ENCODE data around the gene GALR1.
"Not testable (repeated sequence)": the region's sequence is repeated elsewhere in the genome, so short reads cannot be mapped to it uniquely, and the experiment has no call there.

The GALR1 gene, protein sequence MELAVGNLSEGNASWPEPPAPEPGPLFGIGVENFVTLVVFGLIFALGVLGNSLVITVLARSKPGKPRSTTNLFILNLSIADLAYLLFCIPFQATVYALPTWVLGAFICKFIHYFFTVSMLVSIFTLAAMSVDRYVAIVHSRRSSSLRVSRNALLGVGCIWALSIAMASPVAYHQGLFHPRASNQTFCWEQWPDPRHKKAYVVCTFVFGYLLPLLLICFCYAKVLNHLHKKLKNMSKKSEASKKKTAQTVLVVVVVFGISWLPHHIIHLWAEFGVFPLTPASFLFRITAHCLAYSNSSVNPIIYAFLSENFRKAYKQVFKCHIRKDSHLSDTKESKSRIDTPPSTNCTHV

DNA sequence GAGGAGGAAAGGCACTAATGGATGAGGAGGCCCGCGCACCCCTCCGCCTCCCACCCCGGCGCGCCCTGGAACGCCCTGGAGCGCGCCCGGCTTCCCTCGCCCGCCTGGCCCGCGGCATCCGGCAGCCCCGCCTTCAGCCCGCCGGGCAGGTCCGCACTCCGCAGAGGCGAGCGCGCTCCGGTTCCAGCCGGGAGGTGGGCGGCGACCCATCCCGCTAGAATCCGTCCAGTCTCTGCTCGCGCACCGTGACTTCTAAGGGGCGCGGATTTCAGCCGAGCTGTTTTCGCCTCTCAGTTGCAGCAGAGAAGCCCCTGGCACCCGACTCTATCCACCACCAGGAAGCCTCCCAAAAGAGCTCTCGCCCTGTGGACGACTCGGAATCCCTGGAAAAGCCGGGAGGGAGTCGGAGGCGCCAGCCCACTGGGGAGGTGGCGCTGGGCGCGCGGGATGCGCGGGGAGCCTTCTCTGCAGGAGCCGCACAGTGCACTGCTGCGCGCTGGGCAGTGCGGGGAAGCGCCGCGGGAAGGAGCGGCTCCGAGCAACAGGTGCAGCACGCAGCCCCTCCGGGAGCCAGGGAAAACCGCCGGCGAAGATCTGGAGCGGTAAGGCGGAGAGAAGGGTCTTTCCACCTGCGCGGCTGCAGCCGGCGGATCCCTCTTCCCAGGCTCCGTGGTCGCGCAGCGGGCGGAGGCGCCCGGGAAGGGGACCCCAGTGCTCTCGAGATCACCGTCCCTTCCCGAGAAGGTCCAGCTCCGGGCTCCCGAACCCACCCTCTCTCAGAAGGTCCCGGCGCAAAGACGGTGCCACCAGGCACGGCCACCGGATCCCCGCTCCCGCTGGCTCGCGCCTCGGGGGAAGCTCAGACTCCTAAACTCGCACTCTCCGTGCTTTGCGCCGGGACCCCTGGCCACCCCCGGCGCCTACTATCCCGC, at the start of gene GALR1:
Gene GALR1, plus strand, starts transcription at position 280 of the 932 bp plus-strand sequence. CDS start 701 bp downstream, outside the sequence.
- peak; percentile 15 for DNase-seq (ENCODE audit: low spot score)

DNA sequence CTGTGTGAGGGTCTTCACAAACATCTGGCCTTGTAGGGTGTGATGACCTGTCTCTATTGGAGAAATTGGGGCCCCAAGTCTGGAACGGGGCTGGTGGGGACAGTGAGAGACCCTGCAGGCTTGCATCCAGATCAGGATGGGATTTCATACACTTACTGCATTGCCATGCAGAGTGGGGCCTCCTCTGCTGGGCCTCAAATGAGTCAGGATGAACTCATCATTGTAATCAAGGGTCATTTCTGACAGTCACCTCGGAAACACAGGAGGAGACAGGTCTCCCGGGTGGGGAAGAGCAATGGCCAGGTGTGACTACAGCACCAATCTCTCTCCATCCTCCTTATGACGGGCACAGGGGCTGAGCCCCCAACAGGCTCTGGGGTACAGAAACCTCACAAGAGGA, 48.1 kb upstream of the GALR1 start:
- DNase-seq (ENCODE audit: low spot score): no peak

DNA sequence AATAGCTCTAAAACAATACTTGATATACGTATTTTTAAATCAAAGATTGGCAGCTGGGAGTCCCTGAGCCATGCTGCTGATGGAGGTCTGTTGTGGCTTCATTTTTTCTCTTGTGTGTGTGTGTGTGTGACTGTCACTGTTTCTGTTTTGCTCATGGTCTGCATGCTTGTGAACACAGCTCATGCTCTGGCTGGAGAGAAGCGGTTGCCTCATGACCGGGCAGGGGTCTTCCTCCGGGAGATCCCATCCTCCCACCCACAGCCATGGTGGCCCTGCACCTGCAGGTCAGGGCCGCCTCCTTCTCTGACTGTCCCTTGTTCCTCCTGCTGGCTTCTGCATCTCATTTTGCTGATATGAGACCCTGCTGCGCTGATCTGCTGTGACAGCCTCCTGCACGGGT, 47.3 kb upstream of the GALR1 start:
- DNase-seq (ENCODE audit: low spot score): no peak

DNA sequence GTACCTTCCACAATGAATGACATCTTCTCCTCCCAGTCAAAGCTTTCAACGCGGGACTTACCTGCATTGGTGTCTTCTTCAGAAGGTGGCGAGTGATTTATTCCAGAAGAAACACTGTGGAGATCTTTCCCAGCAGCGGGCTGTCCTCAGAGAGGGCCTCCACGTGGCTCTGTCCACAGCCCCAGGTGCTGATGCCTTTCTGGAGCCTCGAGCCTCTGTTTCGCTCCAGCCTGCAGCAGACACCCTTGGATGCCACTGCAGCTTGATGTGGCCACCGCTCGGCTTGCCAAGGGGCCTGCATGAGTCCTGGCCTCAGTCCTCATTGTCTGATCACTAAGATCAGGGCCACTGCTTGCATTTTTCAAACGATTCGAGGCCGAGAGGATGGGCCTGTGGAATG, 46.6 kb upstream of the GALR1 start:
- DNase-seq (ENCODE audit: low spot score): peak; percentile 37

DNA sequence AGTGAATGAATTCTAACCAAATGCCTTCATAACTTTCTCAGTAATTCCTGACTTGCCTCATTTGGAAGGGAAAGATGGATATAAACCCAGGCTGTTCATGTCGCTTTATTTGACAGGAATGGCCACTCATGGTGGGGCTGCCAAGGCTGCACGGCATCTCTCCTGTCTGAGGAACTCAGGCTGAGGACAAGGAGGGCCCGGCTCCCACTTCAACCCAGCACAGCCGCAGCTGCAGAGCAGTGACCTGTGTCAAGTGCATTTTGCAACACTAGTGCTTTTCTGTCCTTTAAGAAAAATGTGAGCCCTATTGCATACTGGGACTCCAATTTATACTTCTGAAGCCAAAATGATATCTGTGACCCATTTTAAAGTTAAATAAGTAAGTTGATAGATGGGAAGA, 45.8 kb upstream of the GALR1 start:
- DNase-seq (ENCODE audit: low spot score): no peak

DNA sequence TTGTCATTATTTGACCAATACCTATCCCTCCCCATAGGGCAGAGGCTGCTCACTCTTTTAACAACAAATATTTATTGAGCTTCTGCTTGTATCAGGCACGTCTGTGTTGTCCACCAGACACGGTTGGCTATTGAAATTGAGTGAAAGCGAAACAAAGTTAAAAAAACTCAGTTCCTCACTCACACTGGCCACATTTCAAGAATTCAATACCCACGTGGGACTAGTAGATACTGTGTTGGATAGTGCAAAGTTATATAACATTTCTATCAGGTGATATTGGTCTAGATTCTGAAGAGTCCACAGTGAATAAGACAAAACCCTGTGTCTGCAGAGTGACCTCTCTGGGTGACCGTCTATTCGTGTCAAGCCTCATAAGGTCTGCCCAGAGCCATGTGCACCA, 43.9 kb upstream of the GALR1 start:
- DNase-seq (ENCODE audit: low spot score): no peak

DNA sequence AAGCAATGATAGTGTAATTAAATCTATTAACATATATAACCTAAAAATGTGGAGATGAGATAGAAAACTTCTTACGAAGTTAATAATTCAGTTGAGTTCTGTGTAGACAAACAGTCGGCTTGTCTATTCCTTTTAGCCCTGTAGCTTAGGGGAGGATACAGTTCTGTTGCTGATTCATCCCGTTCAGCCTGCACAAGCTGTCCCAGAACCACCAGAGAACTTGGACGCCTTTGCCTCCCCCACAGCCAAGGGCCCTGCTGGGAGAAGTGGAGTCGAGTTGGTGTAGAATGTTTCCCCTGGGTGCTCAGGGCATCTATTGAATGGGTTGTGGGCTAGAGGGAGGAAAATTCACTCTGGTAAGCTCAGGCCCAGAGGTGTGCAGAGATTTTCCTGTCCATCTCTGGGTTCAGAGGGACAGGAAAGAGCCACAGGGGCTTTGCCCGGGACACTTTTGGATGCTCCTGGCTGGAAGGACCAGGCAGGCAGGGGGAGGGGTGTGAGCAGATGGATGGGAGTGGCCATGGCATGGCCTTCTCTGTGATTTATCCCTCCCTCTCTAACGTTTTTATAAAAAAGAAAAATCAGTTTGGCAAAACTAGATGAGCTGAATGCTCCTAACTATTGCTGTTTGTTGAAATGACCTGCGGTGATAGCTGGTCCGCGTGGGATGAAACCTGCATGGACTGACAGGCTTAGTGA, 42.8 kb upstream of the GALR1 start:
- DNase-seq (ENCODE audit: low spot score): peak; percentile 84

DNA sequence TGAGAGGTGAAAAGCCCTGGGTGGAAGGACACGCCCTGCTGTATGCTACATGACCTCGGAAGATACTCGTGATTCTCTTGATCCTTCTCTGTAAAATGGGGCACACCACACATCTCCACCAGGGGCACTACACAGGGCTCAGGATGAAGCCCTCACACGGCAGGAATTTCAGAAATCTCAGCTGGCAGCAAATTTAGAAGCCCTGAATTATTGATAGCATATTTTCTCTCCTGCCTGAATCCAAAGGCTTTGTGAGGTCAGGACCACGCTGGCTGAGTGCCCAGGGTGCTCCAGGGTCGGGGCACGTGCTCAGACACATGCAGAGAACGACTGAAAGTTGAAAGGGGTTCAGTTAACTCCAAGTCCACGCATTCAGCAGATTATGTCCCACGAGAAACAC, 42.1 kb upstream of the GALR1 start:
- peak; percentile 79 for DNase-seq (ENCODE audit: low spot score)

DNA sequence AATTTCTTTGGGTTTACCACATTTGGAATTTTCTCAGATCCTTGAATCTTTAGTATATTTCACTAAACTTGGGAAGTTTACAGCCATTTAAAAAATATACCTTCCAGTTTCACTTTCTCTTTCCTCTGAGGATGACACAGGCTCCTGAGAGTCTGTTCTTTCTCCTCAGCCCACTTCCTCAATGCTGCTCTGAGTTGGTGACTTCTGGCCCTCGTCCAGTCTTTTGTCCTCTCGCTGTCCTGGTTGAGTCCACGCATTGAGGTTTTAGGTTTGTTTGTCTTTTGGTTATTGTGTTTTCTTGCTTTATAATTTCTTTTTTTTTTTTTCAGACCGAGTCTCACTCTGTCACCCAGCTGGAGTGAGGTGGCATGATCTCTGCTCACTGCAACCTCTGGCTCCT, 40.7 kb upstream of the GALR1 start:
- DNase-seq (ENCODE audit: low spot score): peak; percentile 41

DNA sequence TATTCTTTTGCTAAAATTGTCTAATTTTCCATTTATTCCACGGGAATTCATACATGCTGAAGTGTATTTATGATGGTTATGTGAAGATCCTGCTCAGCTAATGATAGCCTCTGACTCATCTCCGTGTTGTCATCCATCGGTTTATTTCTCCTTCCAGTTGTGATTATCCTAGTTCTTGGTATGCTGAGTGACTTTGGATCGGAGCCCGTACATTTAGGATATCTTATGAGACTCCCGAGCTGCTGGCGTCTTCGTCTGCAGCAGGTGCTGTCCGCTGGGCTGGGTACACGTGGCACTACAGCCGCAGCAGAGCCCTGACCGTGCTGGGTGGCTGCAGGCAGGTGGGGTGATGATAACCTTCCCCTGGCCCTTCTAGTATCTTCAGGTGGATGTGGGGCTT, 40.1 kb upstream of the GALR1 start:
- DNase-seq (ENCODE audit: low spot score): no peak

DNA sequence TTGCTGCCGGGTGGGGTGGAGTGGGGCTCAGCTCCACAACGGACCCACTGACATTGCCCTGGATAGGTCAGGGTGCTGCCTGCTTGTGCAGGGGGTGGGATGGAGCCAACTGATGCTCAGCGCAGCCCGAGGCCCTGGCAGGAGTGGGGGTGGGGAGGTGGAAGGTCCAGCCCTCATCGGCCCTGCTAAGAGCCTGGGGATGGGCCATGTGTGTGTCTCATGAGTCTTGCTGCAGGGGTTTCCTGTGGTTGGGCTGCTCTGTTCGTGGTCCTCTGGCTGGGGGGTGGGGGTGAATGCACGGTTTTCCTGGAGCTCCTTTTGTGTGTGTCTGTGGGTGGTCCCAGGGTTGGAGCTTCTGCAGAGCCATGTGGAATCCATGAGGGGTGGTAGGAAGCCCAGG, 39.4 kb upstream of the GALR1 start:
- DNase-seq (ENCODE audit: low spot score): no peak

DNA sequence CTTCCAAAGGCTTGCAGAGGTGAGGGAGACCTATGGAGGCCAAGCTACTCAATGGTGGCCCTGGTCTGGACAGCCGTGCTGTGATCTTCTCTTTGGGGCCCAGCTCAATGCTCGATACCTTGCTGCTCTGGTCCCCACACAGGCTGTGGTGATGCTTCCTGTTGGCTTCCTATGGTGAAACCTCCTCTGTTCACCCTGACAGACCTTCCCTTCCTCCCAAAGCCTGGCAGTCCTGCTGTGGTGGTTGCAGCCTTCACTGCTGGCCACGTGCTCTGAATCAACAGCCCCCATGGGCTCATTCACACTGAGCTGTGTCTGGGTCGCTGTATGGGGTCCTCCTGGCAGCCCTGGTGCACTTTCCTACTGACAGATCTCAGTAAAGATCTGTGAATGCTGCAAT, 31.0 kb upstream of the GALR1 start:
- no peak for DNase-seq (ENCODE audit: low spot score)

DNA sequence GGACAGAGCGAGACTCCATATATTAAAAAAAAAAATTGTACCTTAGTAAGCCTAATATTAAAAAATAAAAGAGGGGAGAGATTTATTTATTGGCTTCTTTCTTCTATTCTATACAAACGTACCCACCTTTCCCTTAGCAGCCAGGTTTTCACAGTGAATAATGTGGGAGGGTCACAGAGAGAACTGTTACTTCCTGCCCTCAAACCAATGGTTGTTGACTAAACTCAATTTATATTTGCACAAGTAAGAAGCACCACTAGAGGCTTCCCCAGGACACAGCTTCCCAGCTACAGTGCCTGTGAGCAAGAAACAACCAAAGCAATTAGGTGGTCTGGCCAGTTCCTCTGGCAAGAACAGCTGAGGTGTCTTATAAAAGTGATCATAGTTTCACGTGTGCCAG, 28.9 kb upstream of the GALR1 start:
- no peak for DNase-seq (ENCODE audit: low spot score)

DNA sequence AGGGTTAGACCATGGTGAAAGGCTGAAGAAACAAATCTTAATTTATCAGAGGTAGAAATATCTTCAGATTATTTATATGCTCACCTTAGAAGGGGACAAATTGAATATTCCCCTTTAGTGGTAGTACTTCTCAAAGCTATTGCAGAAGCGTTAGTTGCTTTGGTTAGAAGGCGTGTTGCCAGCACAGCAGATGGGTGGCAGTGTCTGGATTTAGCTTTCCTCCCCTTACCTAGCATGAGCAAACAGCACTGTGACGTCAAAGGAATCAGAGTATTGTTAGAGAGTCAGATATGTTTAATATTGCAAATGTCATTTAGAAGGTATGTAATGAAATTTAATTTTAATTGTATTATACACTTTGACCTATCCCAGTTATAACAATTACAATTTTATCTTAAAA, 27.2 kb upstream of the GALR1 start:
- no peak for DNase-seq (ENCODE audit: low spot score)

DNA sequence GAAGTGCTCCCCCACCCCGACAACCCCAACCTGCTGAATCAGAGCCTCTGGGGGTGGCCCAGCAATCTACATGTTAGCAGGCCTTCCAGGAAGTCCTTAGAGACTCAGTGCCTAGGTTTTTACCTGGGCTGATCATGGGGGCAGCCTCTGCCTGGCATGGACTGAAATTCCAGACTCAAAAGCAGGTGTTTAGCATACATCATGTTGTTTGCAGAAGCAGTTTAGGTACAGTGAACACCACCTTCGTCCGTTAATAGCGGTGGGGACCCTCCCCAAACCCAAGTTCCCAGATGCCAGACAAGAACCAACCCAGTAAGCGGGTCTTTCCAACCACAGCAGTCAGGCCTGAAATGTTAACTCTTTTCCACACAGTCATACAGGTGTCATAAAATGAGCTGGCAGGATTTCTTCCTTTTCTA, 26.4 kb upstream of the GALR1 start:
- no peak for DNase-seq (ENCODE audit: low spot score)

DNA sequence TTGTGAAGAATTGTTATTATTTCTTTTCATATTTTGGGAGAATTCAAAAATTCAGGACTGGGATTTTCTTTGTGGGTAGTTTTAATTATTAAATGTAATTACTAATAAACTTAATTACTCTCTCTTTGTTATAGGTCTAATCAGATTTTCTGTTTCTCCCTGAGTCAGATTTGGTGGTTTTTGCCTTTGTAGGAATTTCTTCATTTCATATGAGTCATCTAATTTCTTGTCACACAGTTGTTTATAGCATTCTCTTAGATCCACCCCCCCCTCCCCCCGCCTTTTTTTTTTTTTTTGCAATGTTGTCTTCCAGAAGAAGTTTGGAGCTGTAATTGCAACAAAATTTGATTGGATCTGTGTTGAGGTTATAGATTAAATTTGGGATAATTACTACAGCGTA, 26.0 kb upstream of the GALR1 start:
- DNase-seq (ENCODE audit: low spot score): peak; percentile 20

DNA sequence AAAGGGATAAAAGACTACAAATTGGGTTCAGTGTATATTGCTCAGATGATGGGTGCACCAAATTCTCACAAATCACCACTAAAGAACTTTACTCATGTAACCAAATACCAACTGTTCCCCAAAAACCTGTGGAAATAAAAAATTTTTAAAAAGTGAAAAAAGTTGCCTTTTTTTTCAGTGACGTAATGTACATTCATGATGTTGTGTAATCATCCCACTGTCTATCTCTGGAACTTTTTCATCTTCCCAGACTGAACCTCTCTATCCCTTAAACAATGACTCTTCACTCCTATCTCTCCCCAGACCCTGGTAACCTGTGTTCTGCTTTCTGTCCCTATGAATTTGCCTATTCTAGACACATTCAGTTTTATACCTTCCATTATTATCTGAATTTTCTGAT, 19.0 kb upstream of the GALR1 start:
- DNase-seq (ENCODE audit: low spot score): no peak

DNA sequence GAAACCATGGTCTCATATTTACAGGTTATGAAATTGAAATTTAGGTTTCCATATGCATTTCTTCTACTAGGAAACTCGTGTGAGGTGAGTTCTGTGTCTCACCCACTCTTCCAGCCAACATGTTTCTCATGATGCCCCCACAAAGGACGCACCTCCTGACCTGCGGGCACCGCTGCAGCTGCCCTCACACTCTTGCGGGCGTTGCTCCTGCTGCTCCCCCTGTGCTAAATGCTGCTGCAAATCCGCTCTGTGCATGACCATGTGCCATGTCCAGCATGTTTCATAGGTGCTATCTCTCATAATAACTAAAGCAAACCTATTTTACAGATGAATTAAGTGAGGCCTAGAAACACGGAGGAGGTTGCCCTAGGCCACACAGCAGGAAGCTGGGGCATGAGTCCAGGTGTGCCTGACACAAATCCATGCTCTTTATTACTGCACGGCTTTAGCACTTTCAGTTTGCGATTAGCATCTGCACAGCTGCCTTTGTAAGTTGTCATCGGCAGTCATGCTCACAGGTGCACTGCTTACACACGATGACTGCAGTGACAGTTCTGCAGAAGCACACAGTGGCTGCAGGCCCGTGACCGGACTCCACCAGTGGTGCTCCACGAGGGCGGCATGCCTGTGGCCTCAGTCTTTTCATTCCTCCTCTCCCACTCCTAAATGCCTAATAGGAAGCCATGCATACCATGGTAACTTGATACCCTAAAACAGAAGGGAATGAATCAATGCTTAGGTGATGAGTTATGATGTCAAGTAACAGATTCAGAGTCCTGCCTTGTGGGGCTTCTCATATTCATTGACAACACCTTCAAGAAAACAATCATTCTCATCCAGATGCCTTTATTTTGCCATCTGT, 14.9 kb upstream of the GALR1 start:
- DNase-seq (ENCODE audit: low spot score): no peak

DNA sequence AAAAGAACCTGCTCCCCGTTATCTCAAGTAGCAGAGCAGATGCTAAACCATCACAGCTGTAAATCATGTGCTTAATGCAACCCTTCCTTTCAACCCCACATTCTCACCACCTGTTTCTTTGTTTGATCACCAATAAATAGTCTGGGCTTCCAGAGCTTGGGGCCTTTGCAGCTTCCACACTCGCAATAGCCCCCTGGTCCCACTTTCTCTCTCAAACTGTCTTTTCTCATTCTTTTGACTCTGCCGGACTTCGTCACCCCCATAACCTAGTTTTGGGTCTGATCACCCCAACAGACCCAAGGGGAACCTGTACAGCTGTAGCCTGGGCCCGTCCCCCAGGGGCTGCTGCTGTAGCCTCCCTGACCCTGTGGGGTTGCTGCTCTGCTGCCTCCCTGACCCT, 10.4 kb upstream of the GALR1 start:
- not testable (repeated sequence) for DNase-seq (ENCODE audit: low spot score)

DNA sequence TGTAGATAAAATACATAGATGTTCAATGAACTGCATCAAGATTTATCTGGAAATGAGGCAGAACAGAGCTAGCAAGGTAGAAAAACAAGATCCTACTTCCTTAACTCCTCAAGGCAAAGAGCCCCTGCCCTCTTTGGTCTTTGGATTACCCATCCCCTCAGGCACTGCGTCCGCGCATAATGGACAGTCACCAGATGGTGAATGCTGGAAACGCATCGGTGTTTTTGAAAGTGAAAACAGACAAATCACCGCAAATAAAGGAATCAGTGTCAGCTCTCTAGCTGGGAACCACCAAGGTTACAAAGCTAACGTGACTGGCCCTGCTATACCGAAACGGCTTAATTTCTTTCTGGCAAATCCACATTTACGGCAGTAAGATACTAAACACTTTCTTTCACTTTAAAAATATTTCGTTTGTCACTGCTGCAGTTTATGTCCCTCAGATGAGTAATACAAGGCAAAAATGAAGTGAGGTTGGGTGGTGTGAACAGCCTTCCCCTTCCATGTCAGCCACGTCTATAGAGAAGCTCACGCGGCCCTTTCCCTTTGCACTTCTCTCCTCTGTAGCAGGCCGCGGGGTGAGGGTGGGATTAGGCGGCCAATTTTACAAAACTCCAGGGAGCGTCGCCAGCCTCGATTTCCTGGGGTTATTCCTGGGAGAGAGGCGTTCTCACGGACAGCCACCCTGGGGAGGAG, 627 bp upstream of the GALR1 start:
- DNase-seq (ENCODE audit: low spot score): no peak

DNA sequence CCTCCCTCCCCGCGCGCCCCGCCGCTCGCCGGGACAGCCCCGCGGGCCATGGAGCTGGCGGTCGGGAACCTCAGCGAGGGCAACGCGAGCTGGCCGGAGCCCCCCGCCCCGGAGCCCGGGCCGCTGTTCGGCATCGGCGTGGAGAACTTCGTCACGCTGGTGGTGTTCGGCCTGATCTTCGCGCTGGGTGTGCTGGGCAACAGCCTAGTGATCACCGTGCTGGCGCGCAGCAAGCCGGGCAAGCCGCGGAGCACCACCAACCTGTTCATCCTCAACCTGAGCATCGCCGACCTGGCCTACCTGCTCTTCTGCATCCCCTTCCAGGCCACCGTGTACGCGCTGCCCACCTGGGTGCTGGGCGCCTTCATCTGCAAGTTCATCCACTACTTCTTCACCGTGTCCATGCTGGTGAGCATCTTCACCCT, 865 bp downstream of the GALR1 start:
- DNase-seq (ENCODE audit: low spot score): no peak

Data from AG08396 (cell line).